ENCODE results near the gene EIF3L.

DNA sequence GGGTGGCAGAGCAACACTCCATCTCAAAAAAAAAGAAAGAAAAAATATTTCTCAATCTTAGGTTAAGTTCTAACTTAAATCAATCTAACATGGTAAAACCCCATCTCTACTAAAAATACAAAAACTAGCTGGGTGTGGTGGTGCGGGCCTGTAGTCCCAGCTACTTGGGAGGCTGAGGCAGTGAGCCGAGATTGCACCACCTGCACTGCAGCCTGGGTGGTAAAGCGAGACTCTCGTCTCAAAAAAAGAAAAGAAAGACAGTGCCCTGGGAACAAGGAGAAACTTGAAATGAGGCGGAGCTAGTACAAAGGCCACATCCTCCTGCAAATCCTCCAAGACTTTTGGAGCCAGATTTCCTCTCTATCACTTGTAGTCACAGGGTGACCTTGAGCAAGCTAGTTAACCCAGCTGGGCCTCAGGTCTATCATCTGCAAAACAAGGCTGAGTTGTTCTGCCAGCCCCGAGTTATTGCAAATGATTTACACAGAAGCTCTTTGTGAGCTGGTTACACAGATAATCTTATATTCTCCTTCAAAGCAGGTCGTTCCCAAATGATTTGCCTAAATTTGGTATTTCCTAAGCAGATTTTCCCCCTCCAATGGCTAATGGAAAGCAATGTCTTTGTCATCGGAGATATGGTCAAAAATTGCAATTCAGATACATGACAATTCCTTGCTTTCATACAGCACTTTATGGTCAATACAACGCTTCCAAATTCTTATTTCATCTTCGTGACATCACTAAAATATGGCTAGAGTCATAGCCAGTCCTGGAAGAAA lies 7.0 kb upstream of the EIF3L start:
- no peak for TF ChIP-seq POLR2A (IDR thresholded peaks at IDR 0.05)
- TF ChIP-seq, protein P1, sequence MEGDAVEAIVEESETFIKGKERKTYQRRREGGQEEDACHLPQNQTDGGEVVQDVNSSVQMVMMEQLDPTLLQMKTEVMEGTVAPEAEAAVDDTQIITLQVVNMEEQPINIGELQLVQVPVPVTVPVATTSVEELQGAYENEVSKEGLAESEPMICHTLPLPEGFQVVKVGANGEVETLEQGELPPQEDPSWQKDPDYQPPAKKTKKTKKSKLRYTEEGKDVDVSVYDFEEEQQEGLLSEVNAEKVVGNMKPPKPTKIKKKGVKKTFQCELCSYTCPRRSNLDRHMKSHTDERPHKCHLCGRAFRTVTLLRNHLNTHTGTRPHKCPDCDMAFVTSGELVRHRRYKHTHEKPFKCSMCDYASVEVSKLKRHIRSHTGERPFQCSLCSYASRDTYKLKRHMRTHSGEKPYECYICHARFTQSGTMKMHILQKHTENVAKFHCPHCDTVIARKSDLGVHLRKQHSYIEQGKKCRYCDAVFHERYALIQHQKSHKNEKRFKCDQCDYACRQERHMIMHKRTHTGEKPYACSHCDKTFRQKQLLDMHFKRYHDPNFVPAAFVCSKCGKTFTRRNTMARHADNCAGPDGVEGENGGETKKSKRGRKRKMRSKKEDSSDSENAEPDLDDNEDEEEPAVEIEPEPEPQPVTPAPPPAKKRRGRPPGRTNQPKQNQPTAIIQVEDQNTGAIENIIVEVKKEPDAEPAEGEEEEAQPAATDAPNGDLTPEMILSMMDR (IDR thresholded peaks at IDR 0.05): no peak
- no peak for TF ChIP-seq POLR2AphosphoS5 (IDR thresholded peaks at IDR 0.05; ENCODE audit: insufficient read depth in 1 of 2, low read depth in 1 of 2)
